Measurements from ENCODE around the gene SBK2. TPM values are rescaled to one million over a fixed set of nuclear protein-coding genes. Genes with fewer than 3 reads are reported as not detected.
"Not testable (repeated sequence)": the region's sequence is repeated elsewhere in the genome, so short reads cannot be mapped to it uniquely, and the experiment has no call there.

Gene SBK2
- total RNA-seq, 1 donor from 2014 or later: not detected

DNA sequence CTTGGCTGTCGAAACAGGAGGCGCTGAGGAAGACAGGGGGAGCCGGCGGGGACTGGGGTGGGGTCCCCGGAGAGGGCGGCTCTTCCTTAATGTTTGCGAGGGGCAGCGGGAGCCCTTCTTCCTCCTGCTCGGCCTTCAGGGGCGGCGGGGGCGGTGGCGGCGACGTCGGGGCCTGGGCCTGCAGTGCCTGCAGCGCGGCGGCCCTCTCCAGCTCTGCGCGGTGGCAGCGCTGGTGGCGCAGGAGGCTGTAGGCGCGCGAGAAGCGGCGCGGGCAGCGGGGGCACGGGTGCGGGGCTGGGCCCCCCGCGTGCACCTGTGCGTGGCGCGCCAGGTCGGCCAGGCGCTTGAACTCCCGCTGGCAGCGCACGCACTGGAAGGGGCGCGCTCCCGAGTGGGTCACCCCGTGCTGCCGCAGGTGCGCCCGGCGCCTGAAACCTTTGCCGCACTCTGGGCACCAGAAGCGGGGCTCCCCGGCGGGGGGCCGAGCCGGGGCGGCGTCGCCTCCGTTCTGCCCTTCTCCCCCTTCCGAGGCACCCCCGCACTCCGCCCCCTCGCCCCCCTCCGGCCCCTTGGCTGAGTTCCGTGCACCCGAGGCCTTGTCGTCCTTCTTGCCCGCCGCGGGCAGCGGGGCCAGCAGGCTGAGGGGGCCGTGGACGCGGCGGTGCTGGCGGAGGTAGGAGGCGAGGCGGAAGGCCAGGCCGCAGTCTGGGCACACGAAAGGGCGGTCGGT is 41.3 kb upstream of the SBK2 start:
- intact Hi-C loops (cut with DNase I): no loop called here
- H3K27me3 ChIP-seq: no peaks in the 10 kb centered on the region
- TF ChIP-seq, protein P1, sequence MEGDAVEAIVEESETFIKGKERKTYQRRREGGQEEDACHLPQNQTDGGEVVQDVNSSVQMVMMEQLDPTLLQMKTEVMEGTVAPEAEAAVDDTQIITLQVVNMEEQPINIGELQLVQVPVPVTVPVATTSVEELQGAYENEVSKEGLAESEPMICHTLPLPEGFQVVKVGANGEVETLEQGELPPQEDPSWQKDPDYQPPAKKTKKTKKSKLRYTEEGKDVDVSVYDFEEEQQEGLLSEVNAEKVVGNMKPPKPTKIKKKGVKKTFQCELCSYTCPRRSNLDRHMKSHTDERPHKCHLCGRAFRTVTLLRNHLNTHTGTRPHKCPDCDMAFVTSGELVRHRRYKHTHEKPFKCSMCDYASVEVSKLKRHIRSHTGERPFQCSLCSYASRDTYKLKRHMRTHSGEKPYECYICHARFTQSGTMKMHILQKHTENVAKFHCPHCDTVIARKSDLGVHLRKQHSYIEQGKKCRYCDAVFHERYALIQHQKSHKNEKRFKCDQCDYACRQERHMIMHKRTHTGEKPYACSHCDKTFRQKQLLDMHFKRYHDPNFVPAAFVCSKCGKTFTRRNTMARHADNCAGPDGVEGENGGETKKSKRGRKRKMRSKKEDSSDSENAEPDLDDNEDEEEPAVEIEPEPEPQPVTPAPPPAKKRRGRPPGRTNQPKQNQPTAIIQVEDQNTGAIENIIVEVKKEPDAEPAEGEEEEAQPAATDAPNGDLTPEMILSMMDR (IDR thresholded peaks at IDR 0.05): no peak
- ATAC-seq: no peak
- H3K27ac ChIP-seq: no peak overlapping the region
- no peak for DNase-seq
- no peak overlapping the region for H3K4me3 ChIP-seq
- peaks cover 15% of the 10 kb centered on the region for H3K4me1 ChIP-seq
- H3K36me3 ChIP-seq: no peaks in the 10 kb centered on the region
- H3K9me3 ChIP-seq: no peaks in the 10 kb centered on the region

DNA sequence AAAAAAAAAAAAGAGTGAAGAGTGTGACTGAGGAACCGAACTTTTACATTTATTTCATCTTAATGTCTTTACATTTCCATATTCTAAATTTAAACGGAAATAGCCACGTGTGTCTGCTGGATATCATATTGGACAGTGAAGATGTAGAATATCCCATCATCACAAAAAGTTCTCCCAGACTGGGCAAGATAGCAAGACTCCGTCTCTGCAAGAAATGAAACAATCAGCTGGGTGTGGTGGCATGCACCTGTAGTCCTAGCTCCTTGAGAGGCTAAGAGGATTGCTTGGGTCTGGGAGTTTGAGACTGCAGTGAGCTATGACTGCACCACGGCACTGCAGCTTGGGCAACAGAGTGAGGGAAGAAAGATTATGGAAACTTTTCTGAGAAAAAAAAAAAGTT is 39.8 kb upstream of the SBK2 start:
- DNase-seq (no peak), ATAC-seq (no peak)
- H3K36me3 ChIP-seq: no peaks in the 10 kb centered on the region
- no peak overlapping the region for H3K27ac ChIP-seq
- no peak overlapping the region for H3K4me3 ChIP-seq
- no peaks in the 10 kb centered on the region for H3K9me3 ChIP-seq
- no peaks in the 10 kb centered on the region for H3K27me3 ChIP-seq
- intact Hi-C loops (cut with DNase I): no loop called here
- TF ChIP-seq, protein P1 (IDR thresholded peaks at IDR 0.05): no peak
- H3K4me1 ChIP-seq: peaks cover 7% of the 10 kb centered on the region

DNA sequence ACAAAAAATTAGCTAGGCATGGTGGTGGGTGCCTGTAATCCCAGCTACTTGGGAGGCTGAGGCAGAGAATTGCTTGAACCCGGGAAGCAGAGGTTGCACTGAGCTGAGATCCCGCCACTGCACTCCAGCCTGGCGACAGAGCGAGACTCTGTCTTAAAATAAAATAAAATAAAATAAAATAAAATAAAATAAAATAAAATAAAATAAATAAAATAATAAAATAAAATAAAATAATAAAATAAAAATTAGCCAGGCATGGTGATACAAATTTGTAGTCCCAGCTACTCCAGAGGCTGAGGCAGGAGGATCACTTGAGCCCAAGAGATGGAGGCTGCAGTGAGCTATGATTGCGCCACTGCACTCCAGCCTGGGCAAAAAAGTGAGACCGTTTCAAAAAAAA is 37.0 kb upstream of the SBK2 start:
- H3K4me3 ChIP-seq; ATAC-seq; H3K27ac ChIP-seq; H3K36me3 ChIP-seq; DNase-seq; intact Hi-C loops (cut with DNase I); H3K9me3 ChIP-seq; H3K27me3 ChIP-seq; H3K4me1 ChIP-seq: not testable (repeated sequence)

DNA sequence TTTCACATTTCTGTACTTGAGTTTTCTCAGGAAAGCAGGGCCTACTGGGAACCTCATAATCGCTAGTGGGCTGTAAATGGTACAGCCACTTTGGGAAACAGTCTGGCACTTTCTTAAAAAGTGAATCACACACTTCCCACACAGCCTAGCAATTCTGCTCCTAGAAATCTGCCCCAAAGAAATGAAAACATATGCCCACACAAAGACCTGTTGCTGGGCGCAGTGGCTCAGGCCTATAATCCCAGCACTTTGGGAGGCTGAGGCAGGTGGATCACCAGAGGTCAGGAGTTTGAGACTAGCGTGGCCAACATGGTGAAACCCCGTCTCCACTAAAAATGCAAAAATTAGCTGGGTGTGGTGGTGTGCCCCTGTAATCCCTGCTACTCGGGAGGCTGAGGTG is 32.5 kb upstream of the SBK2 start:
- H3K4me1 ChIP-seq; H3K36me3 ChIP-seq; H3K27me3 ChIP-seq; H3K9me3 ChIP-seq; H3K4me3 ChIP-seq; H3K27ac ChIP-seq; intact Hi-C loops (cut with DNase I); DNase-seq; ATAC-seq: not testable (repeated sequence)

DNA sequence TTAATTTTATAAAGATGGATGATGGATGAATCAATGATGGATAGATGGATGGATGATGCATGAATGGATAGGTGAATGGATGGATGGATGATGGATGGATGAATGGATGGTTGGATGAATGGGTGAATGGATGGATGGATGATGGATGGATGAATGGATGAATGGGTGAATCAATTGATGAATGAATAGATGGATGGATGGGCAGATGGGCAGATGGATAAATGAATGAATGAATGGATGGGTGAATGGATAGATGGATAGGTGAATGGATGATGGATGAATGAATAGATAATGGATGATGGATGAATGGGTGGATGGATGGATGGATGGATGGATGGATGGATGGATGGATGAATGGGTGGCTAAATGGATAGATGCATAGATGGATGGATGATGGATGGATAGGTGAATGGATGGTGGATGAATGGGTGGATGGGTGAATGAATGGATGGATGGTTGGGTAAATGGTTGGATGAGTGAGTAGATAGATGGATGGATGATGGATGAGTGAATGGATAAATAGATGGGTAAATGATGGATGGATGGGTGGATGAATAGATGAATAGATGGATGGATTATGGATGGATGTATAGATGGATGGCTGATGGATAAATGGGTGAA is 30.9 kb upstream of the SBK2 start:
- no peak overlapping the region for H3K4me3 ChIP-seq
- no peak overlapping the region for H3K27ac ChIP-seq
- ATAC-seq (no peak), DNase-seq (no peak)
- no peaks in the 10 kb centered on the region for H3K9me3 ChIP-seq
- TF ChIP-seq, protein P1 (IDR thresholded peaks at IDR 0.05): no peak
- H3K27me3 ChIP-seq: no peaks in the 10 kb centered on the region
- H3K36me3 ChIP-seq: no peaks in the 10 kb centered on the region
- no peaks in the 10 kb centered on the region for H3K4me1 ChIP-seq
- intact Hi-C loops (cut with DNase I): no loop called here

DNA sequence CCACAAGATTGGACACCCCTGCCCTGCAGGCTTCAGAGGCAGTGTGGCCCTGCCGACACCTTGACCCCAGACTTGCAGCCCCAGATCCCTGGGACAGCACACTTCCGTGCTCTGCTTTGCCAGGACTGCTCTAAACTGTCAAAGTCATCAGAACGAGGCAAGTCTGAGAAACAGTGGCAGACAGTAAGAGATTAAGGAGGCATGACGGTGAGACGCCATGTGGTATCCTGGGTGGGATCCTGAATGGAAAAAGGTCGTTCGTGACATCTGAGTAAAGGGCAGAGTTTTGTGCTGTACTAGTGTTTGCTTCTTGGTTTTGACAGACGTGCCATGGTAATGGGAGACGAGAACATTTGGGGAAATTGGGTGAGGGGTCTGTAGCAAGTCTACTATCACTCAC is 29.9 kb upstream of the SBK2 start:
- no peak overlapping the region for H3K27ac ChIP-seq
- no peak overlapping the region for H3K4me3 ChIP-seq
- no peaks in the 10 kb centered on the region for H3K9me3 ChIP-seq
- no peaks in the 10 kb centered on the region for H3K4me1 ChIP-seq
- intact Hi-C loops (cut with DNase I): no loop called here
- no peaks in the 10 kb centered on the region for H3K36me3 ChIP-seq
- TF ChIP-seq, protein P1 (IDR thresholded peaks at IDR 0.05): no peak
- no peak for DNase-seq
- H3K27me3 ChIP-seq: no peaks in the 10 kb centered on the region
- ATAC-seq: no peak

Measured in upper lobe of right lung (tissue), 1 donor.